Measurements from ENCODE around the gene MITD1. TPM values are rescaled to one million over a fixed set of nuclear protein-coding genes. Genes with fewer than 3 reads are reported as not detected.

Gene MITD1
- 57.9 TPM for total RNA-seq (2013)
- polyA plus RNA-seq (10 to 100 TPM; 24.9 to 33.8 (median 25.4) TPM), polyA minus RNA-seq (6.0 and 7.7 TPM in 2 replicates), total RNA-seq (7.1 to 31.6 (median 12.3) reads per million in 11 experiments)

GRCh38 chr2:99180755-99181623, at the start of gene MITD1, which contains the start of gene MRPL30:
MITD1 (minus strand) TSS chr2:99181058; CDS start chr2:99180981, 77 bp downstream.
MRPL30 (plus strand) TSS chr2:99181184; CDS start chr2:99186204, 5,020 bp downstream.
- Histone ChIP-seq H3K4me2 (replicated peaks; ENCODE audit: extremely low read depth, low read length, poor library complexity, severe bottlenecking) (peak within 1 kb of the TSS; percentile 89), H3K27ac (ENCODE audit: low read depth in 1 of 2, low read length in 2 of 2) (peak within 1 kb of the TSS; percentile 82 to 94), H2AFZ (ENCODE audit: insufficient read depth, low read depth, low read length, poor library complexity, severe bottlenecking) (peak within 1 kb of the TSS; percentile 91), H3K4me1 (ENCODE audit: control insufficient read depth in 1 of 2, insufficient read depth in 2 of 2, low read length in 2 of 2) (peaks cover 24 to 31% of the 10 kb centered on the region in 2 donors), H3K27me3 (ENCODE audit: control insufficient read depth in 2 of 2, insufficient read depth in 2 of 2, low read length in 2 of 2) (no peaks in the 10 kb centered on the region), H4K20me1 (ENCODE audit: insufficient read depth, low read length) (peaks cover 33% of the 10 kb centered on the region), H3K9me3 (replicated peaks in 1 of 2; ENCODE audit: control insufficient read depth in 1 of 2, insufficient read depth in 1 of 2, low read length in 2 of 2) (no peaks in the 10 kb centered on the region), H3K4me3 (replicated peaks in 1 of 3; ENCODE audit: low read depth in 2 of 3, low read length in 3 of 3) (peak within 1 kb of the TSS; percentile 82 to 95 (median 95)), H3K79me2 (ENCODE audit: insufficient read depth, low read length) (peaks cover 96% of the 10 kb centered on the region), H3K36me3 (replicated peaks in 1 of 2; ENCODE audit: control insufficient read depth in 1 of 2, insufficient read depth in 2 of 2, low read length in 2 of 2) (no peaks in the 10 kb centered on the region), H3K9ac (ENCODE audit: insufficient read depth, low read length, poor library complexity, severe bottlenecking) (peak within 1 kb of the TSS; percentile 74)
- peaks cover 48% of the 10 kb centered on the region for H3K4me1 Mint-ChIP-seq
- H3K9me3 Mint-ChIP-seq = no peaks in the 10 kb centered on the region
- H3K27me3 Mint-ChIP-seq (ENCODE audit: low read depth in 3 of 3) = peaks cover 0 to 1% (median 0%) of the 10 kb centered on the region in 3 donors
- H3K4me3 Mint-ChIP-seq = peak within 1 kb of the TSS; percentile 97 to 100
- no peak for TF ChIP-seq CTCF (IDR thresholded peaks at IDR 0.05)
- H3K36me3 Mint-ChIP-seq = peaks cover 2 to 6% of the 10 kb centered on the region in 2 donors
- WGBS (ENCODE audit: insufficient coverage) = 0% methylated on average over 39 of the region's 39 CpGs
- H3K27ac Mint-ChIP-seq = peak within 1 kb of the TSS; percentile 96 to 99 (median 98)
- intact Hi-C loops (cut with micrococcal nuclease) = loop anchor here (1.0 to 10.0 kb wide), 4 partner anchors 152 to 574 kb away; partner anchors contain the start of genes COA5 (in 1 of the 2), REV1 (in 1 of the 2), TXNDC9 (in 1 of the 2) and UNC50 (in 1 of the 2)
- peak; percentile 92 to 95 (median 94) for DNase-seq

GRCh38 chr2:99217929-99218501, 37.2 kb upstream of the MITD1 start:
- no peaks in the 10 kb centered on the region for H3K4me1 ChIP-seq (ENCODE audit: control insufficient read depth in 1 of 2, insufficient read depth in 2 of 2, low read length in 2 of 2)
- H3K4me1 Mint-ChIP-seq = no peaks in the 10 kb centered on the region

More at GRCh38 chr2:99217929-99218501, 37.2 kb upstream of the MITD1 start:
- H4K20me1 ChIP-seq (ENCODE audit: insufficient read depth, low read length) = no peaks in the 10 kb centered on the region
- Mint-ChIP-seq H3K4me3 (no peak overlapping the region), H3K36me3 (peaks cover 3 to 4% of the 10 kb centered on the region in 2 donors), H3K27me3 (ENCODE audit: low read depth in 3 of 3) (no peaks in the 10 kb centered on the region), H3K27ac (peak overlapping the region in 1 of 7 donors; percentile 28), H3K9me3 (peaks cover 0 to 8% (median 4%) of the 10 kb centered on the region in 7 donors)
- no peak overlapping the region for H3K9ac ChIP-seq (ENCODE audit: insufficient read depth, low read length, poor library complexity, severe bottlenecking)
- no peak for TF ChIP-seq CTCF (IDR thresholded peaks at IDR 0.05)
- H3K9me3 ChIP-seq (replicated peaks in 1 of 2; ENCODE audit: control insufficient read depth in 1 of 2, insufficient read depth in 1 of 2, low read length in 2 of 2) = no peaks in the 10 kb centered on the region
- WGBS (ENCODE audit: insufficient coverage) = 70% methylated on average over 3 of the region's 4 CpGs
- no peaks in the 10 kb centered on the region for H3K27me3 ChIP-seq (ENCODE audit: control insufficient read depth in 2 of 2, insufficient read depth in 2 of 2, low read length in 2 of 2)
- no peaks in the 10 kb centered on the region for H3K36me3 ChIP-seq (replicated peaks in 1 of 2; ENCODE audit: control insufficient read depth in 1 of 2, insufficient read depth in 2 of 2, low read length in 2 of 2)
- no peak overlapping the region for H3K4me2 ChIP-seq (replicated peaks; ENCODE audit: extremely low read depth, low read length, poor library complexity, severe bottlenecking)
- no peak for DNase-seq
- H3K4me3 ChIP-seq (replicated peaks in 1 of 3; ENCODE audit: low read depth in 2 of 3, low read length in 3 of 3) = no peak overlapping the region
- no peak overlapping the region for H2AFZ ChIP-seq (ENCODE audit: insufficient read depth, low read depth, low read length, poor library complexity, severe bottlenecking)
- no peaks in the 10 kb centered on the region for H3K79me2 ChIP-seq (ENCODE audit: insufficient read depth, low read length)
- no peak overlapping the region for H3K27ac ChIP-seq (ENCODE audit: low read depth in 1 of 2, low read length in 2 of 2)
- intact Hi-C loops (cut with micrococcal nuclease) = no loop called here
